Fibroblast of upper back skin (primary cell): ENCODE data around the gene KRT73.
A peak's percentile ranks its signal among the peaks of the same experiment; 100 is the strongest.
"Not testable (repeated sequence)": the region's sequence is repeated elsewhere in the genome, so short reads cannot be mapped to it uniquely, and the experiment has no call there.

Experiments
- DNase-seq: peaks from one replicate; pipeline ENCODE4 v3.0.0-alpha.2; 2013

The KRT73 gene

GRCh38 chr12:52598966-52599365, 19.4 kb downstream of the KRT73 start:
- DNase-seq: no peak

DNA sequence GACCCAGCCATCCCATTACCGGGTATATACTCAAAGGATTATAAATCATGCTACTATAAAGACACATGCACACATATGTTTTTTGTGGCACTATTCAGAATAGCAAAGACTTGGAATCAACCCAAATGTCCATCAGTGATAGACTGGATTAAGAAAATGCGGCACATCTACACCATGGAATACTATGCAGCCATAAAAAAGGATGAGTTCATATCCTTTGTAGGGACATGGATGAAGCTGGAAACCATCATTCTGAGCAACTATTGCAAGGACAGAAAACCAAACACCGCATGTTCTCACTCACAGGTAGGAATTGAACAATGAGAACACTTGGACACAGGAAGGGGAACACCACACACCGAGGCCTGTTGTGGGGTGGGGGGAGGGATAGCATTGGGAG, 24.1 kb downstream of the KRT73 start:
- DNase-seq: not testable (repeated sequence)

DNA sequence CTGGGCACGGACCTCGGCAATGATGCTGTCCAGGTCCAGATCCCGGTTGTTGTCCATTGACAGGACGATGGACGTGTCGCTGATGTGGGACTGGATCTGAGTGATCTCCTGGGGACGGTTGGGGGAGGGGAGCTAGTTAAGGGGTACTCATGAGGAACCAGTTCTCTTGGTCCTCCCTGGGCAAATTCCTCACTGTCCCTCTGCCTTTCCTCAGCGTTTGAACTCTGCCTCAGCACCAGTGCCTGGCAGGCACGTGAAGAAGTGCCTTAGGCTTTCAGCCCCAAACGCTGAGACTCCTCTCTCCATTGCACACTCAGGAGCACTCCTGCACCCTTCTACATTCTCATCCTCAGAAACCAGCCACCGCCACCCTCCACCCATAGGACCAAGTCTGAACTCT, 26.8 kb downstream of the KRT73 start:
- no peak for DNase-seq

DNA sequence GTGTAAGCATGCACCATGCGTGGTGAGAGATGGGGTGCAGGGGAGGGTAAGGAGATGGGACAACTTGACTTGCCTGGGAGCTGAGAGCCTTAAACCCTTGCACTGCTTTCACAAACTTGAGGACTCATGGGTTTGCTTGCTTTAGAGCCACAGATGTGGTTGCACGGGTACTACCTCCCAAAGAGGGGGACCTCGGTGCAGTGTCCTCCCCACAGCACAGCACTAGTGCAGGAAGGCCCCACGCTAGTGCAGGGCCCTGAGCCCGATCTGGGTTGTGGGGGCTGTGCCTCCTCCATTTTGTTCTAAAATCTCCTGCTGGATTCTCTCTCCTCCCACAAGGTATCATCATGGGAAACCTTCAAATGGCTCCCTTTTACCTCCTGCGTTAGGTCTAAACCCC, 28.3 kb downstream of the KRT73 start:
- no peak for DNase-seq

DNA sequence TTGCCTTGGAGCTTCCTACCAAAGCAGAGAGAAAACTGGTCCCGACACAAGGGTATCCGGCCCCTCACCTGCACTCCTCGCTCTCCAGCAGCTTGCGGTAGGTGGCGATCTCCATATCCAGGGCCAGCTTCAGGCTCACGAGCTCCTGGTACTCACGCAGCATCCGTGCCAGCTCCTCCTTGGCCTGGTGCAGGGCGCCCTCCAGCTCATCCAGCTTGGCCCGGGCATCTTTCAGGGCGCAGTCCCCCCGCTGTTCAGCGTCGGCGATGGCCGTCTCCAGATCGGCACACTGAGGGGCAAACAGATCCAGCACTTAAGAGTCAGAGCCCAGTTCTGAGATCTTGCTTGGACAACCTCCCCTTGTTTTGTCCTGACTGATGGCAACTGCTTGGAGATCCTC, 30.8 kb downstream of the KRT73 start:
- DNase-seq: no peak

- DNase-seq: no peak
Measured at GRCh38 chr12:52585946-52586345, 32.4 kb downstream of the KRT73 start.

DNA sequence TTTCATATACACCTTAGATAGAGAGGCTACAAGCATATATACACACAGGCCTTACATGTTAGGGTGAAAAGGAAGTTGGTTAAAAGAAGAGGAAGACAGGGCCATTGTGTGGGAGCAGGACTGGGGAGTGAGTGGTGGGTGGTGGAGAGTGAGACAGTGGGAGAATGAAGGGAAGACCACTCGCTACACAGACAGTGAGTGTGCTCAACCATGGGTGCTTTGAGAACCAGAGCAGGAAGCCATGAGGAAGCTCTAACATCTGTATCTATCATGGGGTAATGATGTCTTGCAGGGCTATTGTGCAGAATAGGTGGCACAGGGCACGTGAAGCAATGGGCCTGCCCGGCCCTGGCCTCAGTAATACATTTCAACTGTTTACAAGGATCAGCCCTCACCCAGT, 33.3 kb downstream of the KRT73 start:
- no peak for DNase-seq

GRCh38 chr12:52584156-52584682, 34.1 kb downstream of the KRT73 start:
- DNase-seq: no peak

DNA sequence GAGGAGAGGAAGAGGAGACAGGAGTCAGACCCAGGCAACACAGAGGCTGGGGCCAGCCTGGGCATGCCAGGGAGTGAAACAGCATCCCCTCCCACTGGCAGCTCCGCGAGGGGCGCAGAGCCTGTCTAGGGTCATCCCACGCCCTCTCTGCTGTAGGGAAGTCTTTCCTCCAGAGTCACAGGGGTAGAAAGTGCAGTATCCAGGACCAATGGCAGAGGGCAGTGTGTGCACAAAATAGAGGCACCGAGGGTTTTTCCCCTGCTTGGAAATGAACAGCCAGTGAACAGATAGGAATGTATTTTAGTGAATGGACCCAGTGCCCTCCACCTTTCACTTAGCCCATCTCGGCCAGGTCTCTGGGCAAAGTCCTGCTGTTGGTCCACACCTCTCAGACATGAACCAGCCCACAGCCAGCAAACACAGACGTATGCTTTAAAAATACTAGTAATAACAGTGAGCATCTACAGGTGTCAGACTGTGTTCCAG, 35.3 kb downstream of the KRT73 start:
- DNase-seq: peak; percentile 55

DNA sequence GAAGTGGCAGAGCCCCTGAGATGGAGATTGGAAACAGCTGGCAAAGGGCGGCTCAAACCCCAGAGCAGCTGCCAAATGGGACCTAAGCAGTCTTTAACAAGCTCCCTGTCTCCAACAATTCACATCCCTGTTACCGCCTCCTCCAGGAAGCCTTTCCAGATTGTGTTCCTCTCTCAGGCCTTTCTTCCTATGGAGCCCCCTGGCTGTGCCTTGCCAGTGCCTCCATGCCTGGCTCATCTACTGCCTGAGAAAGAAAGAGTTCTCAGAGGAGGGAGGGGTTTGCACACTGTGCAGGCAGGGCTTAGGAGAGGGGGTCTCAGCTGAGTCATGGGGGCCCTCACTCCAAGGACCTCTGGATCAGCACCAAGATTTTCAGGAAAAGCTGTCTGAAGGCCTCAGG, 35.9 kb downstream of the KRT73 start:
- DNase-seq: no peak

DNA sequence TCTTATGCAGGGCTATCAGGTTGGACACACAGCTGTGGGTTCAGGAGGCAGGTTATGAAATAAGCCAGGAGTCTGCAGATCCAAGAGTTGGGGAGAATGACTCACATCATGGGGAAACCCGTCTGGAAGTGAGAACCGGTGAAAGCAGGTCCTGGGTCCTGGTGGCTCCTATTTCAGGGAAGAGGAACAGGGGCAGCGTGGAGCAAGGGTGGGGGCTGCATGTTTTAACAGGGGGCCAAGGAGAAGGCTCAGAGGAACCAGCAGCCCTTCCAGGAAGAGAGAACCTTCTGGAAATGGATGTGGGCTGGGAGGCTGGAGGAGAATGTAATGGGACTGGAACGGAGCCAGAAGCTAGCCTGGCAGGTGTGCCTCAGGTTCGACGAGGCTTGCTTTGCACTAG, 36.9 kb downstream of the KRT73 start:
- peak; percentile 19 for DNase-seq

DNA sequence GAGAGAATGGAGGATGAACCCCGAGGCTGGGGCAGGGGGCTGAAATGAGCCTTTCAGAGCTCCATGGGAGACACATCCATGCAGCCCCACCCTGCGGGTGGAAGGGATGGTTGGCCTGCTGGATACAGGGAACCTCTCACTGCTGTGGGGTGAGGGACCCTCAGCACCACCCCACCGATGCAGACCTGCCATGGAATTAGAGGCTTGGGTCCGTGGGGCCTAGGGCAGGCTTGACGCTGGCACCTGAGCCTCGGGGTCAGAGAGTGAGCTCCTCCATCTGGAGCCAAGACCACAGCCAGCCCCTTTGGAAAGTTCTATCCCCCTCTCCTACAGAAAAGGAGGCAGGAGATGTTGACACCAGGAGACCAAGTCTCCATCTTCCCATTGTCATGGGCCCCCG, 37.3 kb downstream of the KRT73 start:
- no peak for DNase-seq

- DNase-seq: no peak
Measured at GRCh38 chr12:52580496-52580895, 37.9 kb downstream of the KRT73 start.

DNA sequence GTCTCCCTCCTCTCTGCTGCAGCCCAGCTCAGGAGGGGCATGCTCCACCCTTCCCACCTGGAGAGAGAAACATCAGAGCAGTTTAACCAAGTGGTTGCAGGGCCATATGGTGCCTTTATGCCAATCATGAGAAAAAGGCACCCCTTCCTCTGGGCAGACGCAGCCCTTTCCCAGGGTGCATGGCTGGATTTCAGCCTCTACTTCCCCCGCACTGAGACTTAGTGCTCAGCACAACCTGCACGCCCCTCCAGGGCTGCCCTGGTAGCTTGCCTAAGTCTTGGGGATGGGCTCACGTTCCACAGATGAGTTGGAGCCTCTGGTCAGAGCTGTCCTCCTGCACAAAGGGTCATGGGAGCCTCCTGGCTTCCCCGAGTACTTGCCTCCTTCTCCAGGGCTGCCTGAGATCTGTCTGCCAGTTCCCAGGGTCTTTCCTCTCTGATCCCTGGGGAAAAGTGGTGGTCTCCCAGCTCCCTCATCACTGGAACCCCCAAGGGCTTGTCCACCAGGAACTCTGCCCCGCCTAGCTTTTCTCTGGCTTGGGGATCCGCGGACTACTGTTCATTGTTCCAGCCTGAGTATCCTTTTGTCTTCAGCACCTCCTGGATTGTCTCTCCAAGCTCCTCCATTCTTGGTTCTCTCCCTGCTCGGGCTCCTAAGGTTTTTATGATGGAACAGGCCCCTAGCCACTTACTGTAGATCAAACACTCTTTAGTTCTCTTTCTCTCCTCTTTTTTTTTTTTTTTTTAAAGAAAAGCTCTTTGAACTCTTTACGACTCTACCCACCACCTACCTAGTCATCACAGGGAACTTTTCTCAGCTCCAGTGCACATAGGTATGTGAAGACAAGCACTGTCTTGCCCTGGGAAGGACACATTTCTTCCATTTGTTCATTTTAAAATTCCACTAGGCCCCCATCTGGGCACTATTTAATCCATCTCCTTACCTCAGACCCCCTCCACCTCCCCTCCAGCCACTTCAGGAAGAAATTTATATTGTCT, 38.6 kb downstream of the KRT73 start:
- DNase-seq: no peak

GRCh38 chr12:52578469-52578868, 39.9 kb downstream of the KRT73 start:
- no peak for DNase-seq

DNA sequence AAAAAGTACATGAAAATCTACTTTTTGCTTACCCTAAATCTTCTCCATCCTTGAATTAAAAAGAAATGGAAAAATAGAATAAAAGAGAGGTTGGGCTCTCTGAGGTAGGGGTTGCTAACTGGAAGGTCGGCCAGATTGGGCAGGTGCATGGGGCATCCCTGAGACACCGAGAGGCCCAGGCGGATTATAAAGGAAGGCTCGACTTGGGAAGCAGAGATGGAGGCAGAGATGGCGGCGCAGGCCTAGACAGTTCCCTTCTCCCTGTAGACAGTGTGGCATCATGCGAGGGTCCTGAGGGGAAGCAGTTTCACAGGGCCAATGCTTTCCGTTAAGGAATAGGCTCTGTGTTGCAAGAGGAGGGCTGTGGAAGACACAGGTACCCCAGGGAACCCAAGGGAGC, 41.0 kb downstream of the KRT73 start:
- DNase-seq: no peak

- DNase-seq: no peak
Measured at GRCh38 chr12:52575948-52576347, 42.4 kb downstream of the KRT73 start.

DNA sequence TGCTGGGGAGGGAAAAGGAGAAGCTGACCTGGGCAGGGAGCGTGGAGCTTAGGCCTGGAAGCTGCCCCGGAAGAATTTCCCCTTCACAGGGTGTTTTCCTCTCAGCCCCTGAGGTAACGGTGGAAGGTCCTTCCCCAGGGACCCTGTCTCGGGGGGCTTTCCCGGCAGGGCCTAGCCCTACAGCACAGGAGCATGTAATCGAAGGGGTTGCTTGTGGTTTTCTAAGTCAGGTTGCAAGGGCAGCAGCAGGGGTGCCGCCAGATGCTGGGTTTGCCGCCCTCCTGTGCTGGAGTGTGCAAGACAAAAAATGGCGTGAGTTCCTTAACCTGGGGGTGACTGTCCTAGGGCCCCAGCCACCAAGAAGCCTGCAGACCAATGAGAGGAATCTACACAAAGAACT, 43.1 kb downstream of the KRT73 start:
- no peak for DNase-seq

DNA sequence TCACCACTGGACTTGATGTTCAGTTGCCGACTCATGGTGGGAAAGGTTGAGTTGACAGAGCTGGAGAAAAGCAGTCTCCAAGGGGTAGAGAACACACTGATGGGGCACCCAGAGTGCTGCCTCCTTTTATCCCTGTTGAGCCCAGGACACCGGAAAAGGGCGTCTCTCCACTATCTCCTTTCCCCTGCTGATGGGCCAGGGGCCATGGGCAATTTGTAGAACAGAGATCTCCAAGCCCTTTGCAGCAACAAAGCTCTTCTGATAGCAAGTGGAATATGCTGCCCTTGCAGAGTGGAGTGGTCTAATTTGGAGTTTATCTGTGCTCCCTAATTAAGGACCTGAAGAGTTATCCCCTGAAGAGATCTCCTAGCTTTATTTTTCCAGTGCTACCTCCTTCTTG, 44.6 kb downstream of the KRT73 start, which contains the start of gene KRT74:
TSS of gene KRT74 (minus strand) at position 101 of the 400 bp plus-strand sequence. CDS start at position 35, 66 bp downstream.
- DNase-seq: no peak

- no peak for DNase-seq
Measured at GRCh38 chr12:52573306-52573705, 45.1 kb downstream of the KRT73 start.

DNA sequence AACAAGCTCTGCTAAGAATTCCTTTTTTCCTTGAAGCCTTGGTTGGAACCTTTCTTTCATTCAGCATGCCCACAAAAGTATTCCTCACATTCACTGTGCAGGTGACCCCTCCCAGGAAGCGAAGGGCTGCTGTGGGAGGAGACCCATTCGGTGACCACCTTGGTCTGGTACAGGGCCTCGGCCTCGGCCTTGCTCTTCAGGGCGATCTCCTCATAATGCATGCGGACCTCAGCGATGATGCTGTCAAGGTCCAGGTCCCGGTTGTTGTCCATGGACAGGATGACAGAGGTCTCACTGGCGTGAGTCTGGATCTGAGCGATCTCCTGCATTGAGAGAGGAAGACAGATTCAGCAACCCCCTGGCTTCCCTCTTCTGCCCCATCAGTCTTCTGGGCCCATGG, 47.8 kb downstream of the KRT73 start:
- DNase-seq: no peak

GRCh38 chr12:52568111-52568510, 50.2 kb downstream of the KRT73 start:
- DNase-seq: no peak

- DNase-seq: no peak
Measured at GRCh38 chr12:52566847-52567291, 51.5 kb downstream of the KRT73 start.

DNA sequence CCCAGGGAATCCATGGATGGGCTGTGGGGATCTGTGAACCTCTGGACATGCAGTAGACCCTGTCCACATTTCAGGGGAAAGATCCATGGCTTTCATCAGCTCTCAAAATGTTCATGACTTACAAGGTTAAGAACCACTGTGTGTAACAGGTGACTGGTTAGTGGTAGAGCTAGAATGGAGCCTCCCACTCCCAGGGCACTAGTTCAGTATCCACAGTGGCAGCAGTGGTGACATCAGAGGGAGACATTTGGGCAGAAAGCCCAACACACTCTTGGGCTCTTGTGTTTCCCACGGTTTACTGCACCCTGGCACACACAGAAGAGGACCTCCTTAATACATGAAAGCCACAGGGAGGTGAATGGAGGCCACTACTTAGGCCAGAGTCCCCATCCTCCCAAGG, 53.8 kb downstream of the KRT73 start:
- no peak for DNase-seq
